Measurements from ENCODE around the gene OPRPN.

Gene OPRPN

GRCh38 chr4:70392057-70392776 lies 5.5 kb upstream of the OPRPN start:
- Histone ChIP-seq H3K27ac (no peak overlapping the region), H3K27me3 (no peaks in the 10 kb centered on the region), H3K4me1 (ENCODE audit: control insufficient read depth in 1 of 2, insufficient read depth in 1 of 2, low read depth in 1 of 2, low read length in 1 of 2) (no peaks in the 10 kb centered on the region), H3K9me3 (no peaks in the 10 kb centered on the region), H3K36me3 (no peaks in the 10 kb centered on the region), H3K4me3 (ENCODE audit: low read depth in 1 of 2, low read length in 1 of 2) (no peak overlapping the region)
- no peak for TF ChIP-seq CTCF (IDR thresholded peaks at IDR 0.05)

GRCh38 chr4:70399319-70399718 lies 1.6 kb downstream of the OPRPN start:
- Histone ChIP-seq H3K27me3 (no peaks in the 10 kb centered on the region), H3K27ac (no peak overlapping the region), H3K4me1 (ENCODE audit: control insufficient read depth in 1 of 2, insufficient read depth in 1 of 2, low read depth in 1 of 2, low read length in 1 of 2) (no peaks in the 10 kb centered on the region), H3K36me3 (no peaks in the 10 kb centered on the region), H3K9me3 (no peaks in the 10 kb centered on the region), H3K4me3 (ENCODE audit: low read depth in 1 of 2, low read length in 1 of 2) (no peak overlapping the region)
- no peak for TF ChIP-seq CTCF (IDR thresholded peaks at IDR 0.05)

- Histone ChIP-seq H3K27ac (no peak overlapping the region), H3K4me3 (ENCODE audit: low read depth in 1 of 2, low read length in 1 of 2) (no peak overlapping the region), H3K27me3 (no peaks in the 10 kb centered on the region), H3K4me1 (ENCODE audit: control insufficient read depth in 1 of 2, insufficient read depth in 1 of 2, low read depth in 1 of 2, low read length in 1 of 2) (no peaks in the 10 kb centered on the region), H3K36me3 (no peaks in the 10 kb centered on the region), H3K9me3 (no peaks in the 10 kb centered on the region)
- no peak for TF ChIP-seq CTCF (IDR thresholded peaks at IDR 0.05)
These were observed 5.0 kb downstream of the OPRPN start for GRCh38 chr4:70402762-70403161.

GRCh38 chr4:70405765-70406164 lies 8.0 kb downstream of the OPRPN start:
- TF ChIP-seq CTCF (IDR thresholded peaks at IDR 0.05) = no peak
- Histone ChIP-seq H3K27ac (no peak overlapping the region), H3K9me3 (no peaks in the 10 kb centered on the region), H3K27me3 (no peaks in the 10 kb centered on the region), H3K36me3 (no peaks in the 10 kb centered on the region), H3K4me3 (ENCODE audit: low read depth in 1 of 2, low read length in 1 of 2) (no peak overlapping the region), H3K4me1 (ENCODE audit: control insufficient read depth in 1 of 2, insufficient read depth in 1 of 2, low read depth in 1 of 2, low read length in 1 of 2) (no peaks in the 10 kb centered on the region)

- H3K9me3 ChIP-seq = no peaks in the 10 kb centered on the region
- H3K27me3 ChIP-seq = no peaks in the 10 kb centered on the region
- TF ChIP-seq CTCF (IDR thresholded peaks at IDR 0.05) = no peak
- H3K4me3 ChIP-seq (ENCODE audit: low read depth in 1 of 2, low read length in 1 of 2) = no peak overlapping the region
- no peak overlapping the region for H3K27ac ChIP-seq
- H3K36me3 ChIP-seq = no peaks in the 10 kb centered on the region
- no peaks in the 10 kb centered on the region for H3K4me1 ChIP-seq (ENCODE audit: control insufficient read depth in 1 of 2, insufficient read depth in 1 of 2, low read depth in 1 of 2, low read length in 1 of 2)
These were observed 27.6 kb downstream of the OPRPN start for GRCh38 chr4:70425306-70425705.
